GM21717 (cell line): ENCODE data around the gene ELOA.
A peak's percentile ranks its signal among the peaks of the same experiment; 100 is the strongest.
"Not testable (repeated sequence)": the region's sequence is repeated elsewhere in the genome, so short reads cannot be mapped to it uniquely, and the experiment has no call there.

ENCODE experiments used
- ATAC-seq: cut with Tn5 transposase; IDR thresholded peaks from one replicate; pipeline ENCODE4 v1.9.1; 2021; ENCODE audit warnings: mild to moderate bottlenecking, moderate library complexity; ENCODE audit not compliant: unreplicated experiment

The ELOA gene

DNA sequence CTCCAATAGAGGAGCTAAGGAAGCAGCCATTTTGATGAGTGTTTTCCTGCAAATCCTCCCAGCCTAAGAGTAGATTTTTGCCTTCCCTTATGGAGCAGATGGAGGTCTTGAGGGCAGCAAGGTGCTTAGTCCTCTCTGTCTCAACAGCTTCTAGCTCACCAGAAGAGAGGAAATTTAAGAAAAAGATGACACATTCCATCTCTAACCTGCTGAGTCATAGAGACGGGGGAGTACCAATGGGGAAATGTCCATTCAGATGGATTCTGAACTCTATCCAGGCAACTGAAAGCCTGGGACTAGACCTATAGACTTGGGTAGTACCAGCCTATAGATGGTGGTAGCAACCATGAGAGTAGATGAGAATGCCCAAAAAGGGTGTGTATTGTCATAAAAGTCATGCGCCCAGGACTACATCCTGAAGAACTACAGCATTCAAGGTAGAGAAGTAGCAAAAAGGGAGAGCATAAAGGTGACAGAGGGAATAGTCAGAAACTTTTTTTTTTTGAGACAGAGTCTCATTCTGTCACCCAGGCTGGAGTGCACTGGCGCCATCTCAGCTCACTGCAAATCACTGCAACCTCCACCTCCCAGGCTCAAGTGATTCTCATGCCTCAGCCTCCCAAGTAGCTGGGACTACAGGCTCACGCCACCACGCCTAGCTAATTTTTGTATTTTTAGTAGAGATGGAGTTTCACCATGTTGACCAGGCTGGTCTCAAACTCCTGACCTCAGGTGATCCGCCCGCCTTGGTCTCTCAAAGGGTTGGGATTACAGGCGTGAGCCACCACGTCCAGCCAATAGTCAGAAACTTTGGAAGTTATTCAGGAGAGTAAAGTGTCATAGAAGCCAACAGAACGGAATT lies 10.7 kb upstream of the ELOA start:
- no peak for ATAC-seq

DNA sequence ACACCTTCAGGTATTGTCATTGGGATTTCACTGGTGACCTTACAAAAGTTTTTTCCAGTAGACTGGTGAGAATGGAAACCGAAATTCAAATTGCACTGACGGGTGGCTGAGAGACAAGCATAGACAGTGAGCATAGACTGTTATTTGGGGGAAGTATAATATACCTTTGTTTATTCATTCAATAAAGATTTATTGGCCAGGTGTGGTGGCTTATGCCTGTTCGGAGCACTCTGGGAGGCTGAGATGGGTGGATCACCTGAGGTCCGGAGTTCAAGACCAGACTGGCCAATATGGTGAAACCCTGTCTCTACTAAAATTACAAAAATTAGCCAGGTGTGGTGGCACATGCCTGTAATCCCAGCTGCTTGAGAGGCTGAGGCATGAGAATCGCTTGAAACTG lies 10.0 kb upstream of the ELOA start:
- ATAC-seq: not testable (repeated sequence)

DNA sequence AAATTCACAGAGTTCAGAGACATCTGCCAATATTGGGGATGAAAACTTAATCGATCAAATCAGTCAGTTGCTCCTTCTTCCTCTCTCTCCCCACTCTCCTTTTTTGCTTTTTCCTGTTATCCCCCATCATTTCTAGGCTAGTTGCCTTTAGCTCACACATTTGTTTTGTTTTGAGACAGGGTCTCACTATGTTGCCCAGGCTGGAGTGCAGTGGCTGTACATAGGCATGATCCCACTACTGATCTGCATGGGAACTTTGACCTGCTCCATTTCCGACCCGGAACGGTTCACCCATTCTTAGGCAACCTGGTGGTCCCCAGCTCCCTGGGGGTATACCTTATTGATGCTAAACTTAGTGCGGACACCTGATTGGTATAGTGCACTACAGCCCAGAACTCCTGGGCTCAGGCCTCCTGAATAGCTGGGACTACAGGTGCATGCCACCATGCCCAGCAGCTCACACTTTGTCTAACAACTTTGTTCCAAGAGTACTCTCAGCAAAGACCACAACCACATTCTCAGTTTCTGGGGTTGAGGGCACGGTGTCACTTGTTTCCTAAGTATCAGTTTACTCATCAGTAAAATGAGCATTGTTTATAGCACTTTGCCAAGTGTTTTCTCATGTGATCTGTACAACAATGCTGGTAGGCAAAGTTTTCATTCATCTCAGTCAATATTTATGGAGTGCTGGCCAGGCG lies 6.7 kb upstream of the ELOA start:
- ATAC-seq: no peak

DNA sequence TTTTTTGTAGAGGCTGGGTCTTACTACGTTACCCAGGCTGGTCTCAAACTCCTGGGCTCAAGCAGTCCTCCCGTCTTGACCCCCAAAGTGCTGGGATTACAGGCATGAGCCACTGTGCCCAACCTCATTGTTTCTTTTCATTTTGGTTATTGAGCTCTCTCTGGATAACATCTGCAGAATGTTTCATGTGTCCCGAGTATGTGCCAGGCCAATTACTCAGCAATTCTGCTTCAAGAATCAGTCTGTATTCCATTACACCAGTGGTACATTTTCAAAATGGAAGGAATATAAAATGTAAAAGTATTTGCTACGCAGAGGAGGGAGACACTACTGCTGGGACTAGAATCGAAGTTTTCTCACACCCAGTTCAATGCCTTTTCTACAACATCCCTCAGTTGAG lies 1.7 kb upstream of the ELOA start:
- ATAC-seq: no peak

DNA sequence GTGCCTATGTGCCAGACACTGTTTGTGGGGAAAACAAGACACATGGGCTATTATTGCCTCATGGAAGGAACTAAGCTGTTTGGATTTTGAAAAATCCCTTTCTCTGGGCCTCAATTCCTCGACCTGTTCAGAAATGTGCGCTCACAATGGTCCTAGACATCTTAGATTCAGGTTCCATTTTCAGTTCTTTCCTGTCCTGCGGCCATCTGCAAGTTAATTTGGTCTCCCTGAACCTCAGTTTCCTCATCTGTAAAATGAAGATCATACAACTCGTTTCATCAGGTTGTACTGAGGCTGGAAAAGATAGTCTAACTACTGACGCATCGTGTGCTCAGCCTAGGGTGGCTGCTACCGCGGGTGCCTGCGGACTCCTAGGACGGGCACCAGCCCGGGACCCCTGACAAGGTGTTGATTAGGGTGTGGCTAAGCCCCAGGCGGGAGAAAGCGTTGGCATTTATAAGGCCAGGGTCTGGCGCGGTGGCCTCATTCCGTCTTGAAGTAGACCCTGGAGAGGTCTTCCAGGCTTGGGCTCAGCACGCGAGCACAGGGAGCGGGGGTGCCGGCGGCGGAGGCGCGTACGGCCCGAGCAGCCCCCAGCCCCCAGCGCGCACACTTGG lies 493 bp upstream of the ELOA start:
- ATAC-seq: peak; percentile 12

DNA sequence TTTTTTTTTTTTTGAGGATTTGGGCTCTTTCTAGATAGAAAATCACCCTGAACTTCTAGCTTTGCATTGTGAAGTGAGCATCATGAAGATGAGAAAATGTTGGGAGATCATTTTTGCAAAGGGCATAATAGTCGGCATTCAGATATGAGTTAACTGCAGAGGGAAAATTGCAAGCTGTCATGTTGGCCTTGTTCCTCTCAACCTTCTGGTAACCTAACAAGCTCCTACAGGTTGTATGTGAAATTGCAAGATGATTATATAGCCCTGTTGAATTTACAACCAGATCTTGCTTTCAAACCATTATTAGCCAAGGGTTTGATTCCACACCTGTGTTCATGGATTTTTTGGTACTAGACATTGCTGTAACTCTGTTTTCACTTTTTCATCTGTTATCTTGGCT lies 2.2 kb downstream of the ELOA start:
- no peak for ATAC-seq

DNA sequence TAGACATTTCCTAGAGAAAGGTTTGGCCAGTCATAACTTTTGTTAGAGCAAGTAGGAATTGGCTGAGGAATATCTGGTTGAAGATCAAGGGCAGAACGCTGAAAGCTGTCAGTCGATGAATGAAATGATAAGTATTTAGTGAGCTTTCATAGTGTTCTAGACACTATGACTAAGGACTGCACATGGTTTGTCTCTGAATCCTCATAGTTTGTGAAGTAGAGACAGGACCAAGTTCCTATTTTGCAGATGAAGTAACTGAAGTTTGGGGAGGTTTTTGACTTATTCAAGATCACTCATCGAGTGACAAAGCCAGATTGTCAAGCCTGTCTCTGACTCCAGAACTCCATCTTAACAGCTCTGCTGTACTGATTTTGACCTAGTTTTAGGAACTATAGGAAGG lies 4.7 kb downstream of the ELOA start:
- ATAC-seq: no peak

DNA sequence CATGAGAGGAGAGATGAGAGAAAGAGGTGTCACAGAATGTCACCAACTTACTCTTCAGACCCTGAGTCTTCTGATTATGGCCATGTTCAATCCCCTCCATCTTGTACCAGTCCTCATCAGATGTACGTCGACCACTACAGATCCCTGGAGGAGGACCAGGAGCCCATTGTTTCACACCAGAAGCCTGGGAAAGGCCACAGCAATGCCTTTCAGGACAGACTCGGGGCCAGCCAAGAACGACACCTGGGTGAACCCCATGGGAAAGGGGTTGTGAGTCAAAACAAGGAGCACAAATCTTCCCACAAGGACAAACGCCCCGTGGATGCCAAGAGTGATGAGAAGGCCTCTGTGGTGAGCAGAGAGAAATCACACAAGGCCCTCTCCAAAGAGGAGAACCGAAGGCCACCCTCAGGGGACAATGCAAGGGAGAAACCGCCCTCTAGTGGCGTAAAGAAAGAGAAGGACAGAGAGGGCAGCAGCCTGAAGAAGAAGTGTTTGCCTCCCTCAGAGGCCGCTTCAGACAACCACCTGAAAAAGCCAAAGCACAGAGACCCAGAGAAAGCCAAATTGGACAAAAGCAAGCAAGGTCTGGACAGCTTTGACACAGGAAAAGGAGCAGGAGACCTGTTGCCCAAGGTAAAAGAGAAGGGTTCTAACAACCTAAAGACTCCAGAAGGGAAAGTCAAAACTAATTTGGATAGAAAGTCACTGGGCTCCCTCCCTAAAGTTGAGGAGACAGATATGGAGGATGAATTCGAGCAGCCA lies 8.0 kb downstream of the ELOA start:
- ATAC-seq: no peak

DNA sequence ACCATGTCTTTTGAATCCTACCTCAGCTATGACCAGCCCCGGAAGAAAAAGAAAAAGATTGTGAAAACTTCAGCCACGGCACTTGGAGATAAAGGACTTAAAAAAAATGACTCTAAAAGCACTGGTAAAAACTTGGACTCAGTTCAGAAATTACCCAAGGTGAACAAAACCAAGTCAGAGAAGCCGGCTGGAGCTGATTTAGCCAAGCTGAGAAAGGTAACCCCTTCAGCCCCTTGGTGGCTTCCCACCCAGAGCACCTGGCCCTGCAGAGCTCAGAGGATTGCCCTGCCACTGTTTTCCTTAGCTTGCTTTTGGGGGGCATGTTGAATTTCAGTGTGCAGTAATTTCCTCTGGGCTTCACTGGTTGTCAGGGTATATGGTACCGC lies 8.5 kb downstream of the ELOA start:
- ATAC-seq: no peak

DNA sequence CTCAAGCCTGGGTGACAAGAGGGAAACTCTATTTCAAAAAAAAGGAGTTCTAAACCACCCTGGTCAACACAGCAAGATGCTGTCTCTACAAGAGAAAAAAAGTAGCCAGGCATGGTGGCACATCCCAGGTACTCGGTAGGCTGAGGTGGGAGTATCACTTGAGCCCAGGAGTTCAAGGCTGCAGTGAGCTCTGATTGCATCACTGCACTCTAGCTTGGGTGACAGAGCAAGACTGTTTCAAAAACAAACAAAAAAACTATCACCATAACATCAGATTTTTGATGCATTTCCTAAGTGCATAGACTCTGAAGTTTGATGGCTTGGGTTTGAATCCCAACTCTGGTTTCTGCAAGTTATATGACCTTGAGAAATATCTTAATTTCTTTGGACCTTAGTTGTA lies 9.6 kb downstream of the ELOA start:
- no peak for ATAC-seq

DNA sequence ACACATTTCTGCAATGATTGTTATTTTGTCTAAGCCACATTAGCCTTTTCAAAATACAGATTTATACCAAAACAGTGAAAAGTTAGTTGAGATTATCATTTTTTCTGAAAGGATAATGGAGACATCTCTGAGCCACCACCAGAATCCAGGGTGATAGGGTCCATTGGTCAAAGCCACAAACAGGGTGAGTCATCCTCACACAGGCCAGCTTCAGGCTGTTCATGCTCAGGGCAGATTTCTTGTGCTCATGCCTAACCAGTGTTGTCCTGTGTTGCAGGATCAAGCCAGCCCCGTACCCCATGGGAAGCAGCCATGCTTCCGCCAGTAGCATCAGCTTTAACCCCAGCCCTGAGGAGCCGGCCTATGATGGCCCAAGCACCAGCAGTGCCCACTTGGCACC lies 13.4 kb downstream of the ELOA start:
- ATAC-seq: no peak

DNA sequence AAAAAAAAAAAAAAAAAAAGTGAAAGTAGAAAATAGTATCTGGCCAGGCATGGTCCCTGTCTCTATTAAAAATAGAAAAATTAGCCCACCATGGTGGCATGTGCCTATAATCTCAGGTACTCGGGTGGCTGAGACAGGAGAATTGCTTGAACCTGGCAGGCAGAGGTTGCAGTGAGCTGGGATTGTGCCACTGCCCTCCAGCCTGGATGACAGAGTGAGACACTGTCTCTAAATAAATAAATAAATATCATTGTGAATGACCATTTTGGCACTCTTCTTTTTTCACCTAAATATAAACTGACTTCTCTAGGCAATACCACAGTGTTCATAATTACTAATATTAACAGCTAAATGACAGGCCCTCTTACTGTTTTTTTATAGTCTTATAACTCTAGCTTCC lies 14.5 kb downstream of the ELOA start:
- ATAC-seq: no peak

DNA sequence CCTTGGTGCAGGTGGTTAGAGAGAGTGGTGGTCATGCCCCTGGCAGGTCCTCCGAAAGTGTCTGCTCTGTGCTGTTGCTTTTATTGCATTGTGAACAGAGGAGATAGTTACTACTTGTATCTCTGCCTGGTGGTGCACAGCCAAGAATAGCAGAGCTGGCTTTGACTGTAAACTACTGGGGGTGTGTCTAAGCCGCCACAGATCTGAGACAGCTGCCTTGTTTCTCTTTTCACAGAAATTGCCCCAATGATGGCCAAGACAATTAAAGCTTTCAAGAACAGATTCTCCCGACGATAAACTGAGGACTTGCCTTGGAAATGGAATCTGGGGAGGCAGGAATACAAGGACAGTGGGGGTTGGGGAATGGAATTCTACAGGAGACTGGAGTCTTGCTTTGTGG lies 16.0 kb downstream of the ELOA start:
- ATAC-seq: no peak

DNA sequence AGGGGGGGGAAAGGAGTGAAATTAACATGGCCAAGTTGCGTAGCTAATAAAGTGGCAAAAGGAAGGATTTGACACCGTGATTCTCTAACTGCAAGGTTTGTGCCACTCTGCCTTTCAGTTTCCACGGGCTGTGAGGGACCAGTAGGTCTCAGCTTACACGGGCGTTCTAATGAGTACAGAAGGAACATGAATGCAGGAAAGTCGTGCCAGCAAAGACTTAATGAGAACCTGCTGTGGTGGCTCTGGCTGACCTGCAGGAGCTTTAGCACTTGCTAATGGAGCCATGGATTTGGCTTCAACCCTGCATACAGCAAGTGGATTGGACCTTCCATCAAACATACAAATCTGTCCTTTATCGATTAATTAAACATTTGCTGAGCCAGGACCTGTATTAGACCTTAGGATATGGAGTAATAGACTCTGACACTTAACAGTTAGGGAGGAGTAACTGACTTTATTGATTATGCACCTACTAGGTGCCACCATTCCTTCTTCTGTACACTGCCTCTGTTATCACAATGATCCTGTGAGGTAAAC lies 19.8 kb downstream of the ELOA start:
- ATAC-seq: no peak

DNA sequence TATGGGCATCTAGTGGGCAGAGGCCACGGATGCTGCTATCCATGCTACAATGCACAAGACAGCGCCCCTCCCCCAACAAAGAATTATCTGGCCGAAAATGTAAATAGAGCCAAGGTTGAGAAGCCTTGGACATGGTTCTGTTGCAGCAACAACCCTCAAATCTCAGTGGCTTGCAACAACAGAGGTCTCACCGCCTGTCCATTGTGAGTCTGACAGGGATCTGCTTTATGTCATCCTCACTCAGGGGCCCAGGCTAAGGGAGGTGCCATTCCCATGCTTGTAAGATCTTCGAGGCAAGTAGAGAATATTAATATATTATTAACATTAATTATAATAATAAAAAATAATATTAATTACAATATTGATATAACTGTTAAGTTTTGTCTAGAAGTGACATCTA lies 25.5 kb downstream of the ELOA start:
- ATAC-seq: no peak

DNA sequence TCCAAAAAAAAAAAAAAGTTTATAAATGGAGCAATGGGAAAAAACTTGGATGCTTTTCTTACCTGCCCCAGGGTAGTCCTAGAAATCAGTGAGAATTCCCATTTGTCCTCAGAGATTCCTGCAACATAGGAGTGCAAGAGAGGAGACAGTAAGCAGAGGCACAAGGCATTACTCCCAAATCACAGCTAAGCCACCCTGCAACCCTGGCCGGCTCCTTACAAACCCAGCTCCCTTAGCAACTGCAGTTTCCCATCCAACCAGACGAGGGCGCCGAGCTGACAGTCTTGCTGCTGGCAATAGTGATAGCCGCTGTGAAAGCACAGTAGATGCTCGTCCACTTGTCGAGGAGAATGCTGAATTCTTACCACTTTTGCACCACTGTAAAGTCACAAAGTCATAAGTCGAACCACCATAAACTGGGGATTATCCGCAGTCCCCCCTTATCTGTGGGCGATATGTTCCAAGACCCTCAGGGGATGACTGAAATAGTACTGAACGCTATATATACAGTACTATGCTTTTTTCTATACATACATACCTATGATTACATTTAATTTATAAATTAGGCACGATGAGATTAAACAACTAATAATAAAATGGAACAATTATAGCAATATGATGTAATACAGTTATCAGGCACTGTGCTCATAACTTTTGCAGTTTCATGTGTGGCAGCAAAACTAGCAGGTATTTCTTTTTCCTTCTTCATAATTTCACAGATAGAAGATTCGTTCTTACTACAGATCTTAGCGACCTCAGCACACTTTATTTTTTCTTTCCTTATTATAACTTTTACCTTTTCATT lies 29.0 kb downstream of the ELOA start:
- ATAC-seq: no peak

DNA sequence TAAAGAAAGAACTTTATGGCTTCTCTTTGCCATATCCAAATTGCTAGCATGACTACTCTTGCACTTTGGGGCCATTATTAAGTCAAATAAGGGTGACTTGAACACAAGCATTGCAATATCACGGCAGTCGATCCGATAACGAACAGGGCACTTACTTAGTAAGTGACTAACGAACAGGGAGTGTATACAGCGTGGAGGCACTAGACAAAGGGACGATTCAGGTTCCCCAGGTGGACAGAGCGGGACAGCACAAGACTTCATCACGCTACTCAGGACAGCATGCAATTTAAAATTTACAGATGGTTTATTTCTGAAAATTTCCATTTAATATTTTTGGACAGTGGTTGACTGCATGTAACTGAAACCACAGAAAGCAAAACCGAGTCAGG lies 29.6 kb downstream of the ELOA start:
- ATAC-seq: no peak

DNA sequence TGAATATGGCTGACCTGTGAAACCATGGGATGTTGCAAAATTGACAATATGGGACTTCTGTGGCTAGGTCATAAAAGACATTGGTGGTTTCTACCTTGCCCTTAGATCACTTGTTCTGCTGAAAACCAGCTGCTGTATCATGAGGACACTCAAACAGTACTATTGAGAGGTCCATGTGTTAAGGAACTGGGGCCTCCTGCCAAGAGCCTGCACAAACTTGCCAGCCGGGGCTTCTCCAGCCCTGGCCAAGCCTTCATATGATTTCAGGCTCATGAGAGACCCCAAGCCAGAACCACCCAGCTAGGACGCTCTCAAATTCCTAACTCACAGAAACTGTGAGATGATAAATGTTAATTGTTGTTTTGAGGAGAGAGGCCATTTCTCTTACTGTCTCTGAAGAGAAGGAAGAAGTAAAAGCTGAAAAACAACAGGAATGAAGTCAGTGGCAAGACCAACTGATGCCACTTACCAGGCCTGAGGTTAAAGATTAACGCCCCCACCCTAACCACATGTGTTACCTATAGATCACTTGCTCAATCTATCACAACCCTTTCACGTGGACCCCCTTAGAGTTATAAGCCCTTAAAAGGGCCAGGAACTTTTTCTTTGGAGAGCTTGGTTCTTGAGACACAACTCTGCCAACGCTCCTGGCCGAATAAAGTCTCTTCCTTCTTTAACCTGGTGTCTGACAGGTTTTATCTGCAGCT lies 31.1 kb downstream of the ELOA start:
- no peak for ATAC-seq

DNA sequence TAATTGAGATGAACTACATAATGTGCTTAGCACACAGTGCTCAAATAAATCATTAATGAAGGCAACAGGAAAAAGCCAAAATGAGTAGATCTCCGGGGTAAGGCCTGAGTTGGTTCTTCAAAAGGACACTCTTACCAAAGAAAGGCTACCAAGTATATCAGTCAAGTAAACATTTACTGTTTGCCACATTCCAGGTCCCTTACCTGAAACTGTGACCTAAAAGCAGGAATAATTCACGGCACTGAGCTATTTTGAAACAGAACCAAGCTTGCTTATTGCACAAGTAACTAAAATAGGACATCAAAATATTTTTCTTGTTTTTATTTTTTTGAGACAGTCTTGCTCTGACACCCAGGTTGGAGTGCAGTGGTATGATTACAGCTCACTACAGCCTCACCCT lies 32.9 kb downstream of the ELOA start:
- ATAC-seq: no peak
